Esophagus squamous epithelium (tissue), 5 donors: ENCODE results near the gene ALCAM. TPM values are rescaled to one million over a fixed set of nuclear protein-coding genes. Genes with fewer than 3 reads are reported as not detected.
"Not testable (repeated sequence)": the region's sequence is repeated elsewhere in the genome, so short reads cannot be mapped to it uniquely, and the experiment has no call there.

Source experiments
- DNase-seq: peaks from one replicate; lab custom pipeline; 2025; lab: John Stamatoyannopoulos, UW
- H3K27ac ChIP-seq, 4 donors: fragments of 200-600 bp; sonication (generic); one replicate each; pipeline ENCODE4 v1.5.1; 2016 to 2019; ENCODE audit warnings: mild to moderate bottlenecking in 1 of 4
- H3K27me3 ChIP-seq, 4 donors: fragments of 200-600 bp; sonication (generic); 1 replicate in 3 of 4; 2 replicates in 1 of 4; pipeline versions ENCODE4 v1.5.1 to v1.6.0; 2017 to 2021; ENCODE audit warnings: antibody characterized with exemption in 1 of 4
- H3K36me3 ChIP-seq, 3 donors: fragments of 200-600 bp; sonication (generic); one replicate each; pipeline ENCODE4 v1.5.1; 2016 to 2019
- H3K4me1 ChIP-seq, 3 donors: fragments of 200-600 bp; sonication (generic); one replicate each; pipeline ENCODE4 v1.5.1; 2017 to 2019
- H3K4me3 ChIP-seq, 4 donors: fragments of 200-600 bp; sonication (generic); 1 replicate in 3 of 4; 2 replicates in 1 of 4; pipeline ENCODE4 v1.5.1; 2016 to 2019; ENCODE audit warnings: mild to moderate bottlenecking in 2 of 4, moderate library complexity in 1 of 4
- H3K9me3 ChIP-seq, 3 donors: fragments of 200-600 bp; sonication (generic); one replicate each; pipeline ENCODE4 v1.5.1; 2016 to 2019
- CTCF ChIP-seq, 6 experiments: fragments of 450-650 bp in 4 of 6; fragments of 200-600 bp in 2 of 6; sonication (generic) in 2 of 6; IDR thresholded peaks; one replicate each; pipeline ENCODE4 v1.5.1; 2016 to 2019; ENCODE audit warnings: antibody characterized with exemption in 6 of 6, mild to moderate bottlenecking in 4 of 6, moderate library complexity in 4 of 6
- POLR2A ChIP-seq, 4 donors: fragments of 450-650 bp; IDR thresholded peaks; one replicate each; pipeline ENCODE4 v1.6.1; 2017; ENCODE audit warnings: antibody characterized with exemption in 4 of 4, mild to moderate bottlenecking in 4 of 4, moderate library complexity in 3 of 4
- WGBS, 2 donors: methylation state at CpG; one replicate each; pipeline ENCODE4 v1.1.5; 2018; 5-methylcytosine and 5-hydroxymethylcytosine counted together
- intact Hi-C: fragments of 100-400 bp; cut with DNase I; formaldehyde crosslinking; loops from one replicate; pipeline ENCODE4 v1.15.0; 2022
- total RNA-seq, 4 donors: library from RNA; depleted of rRNA; stranded (reverse); fragments of >200 nt; gene quantifications; one replicate each; pipeline ENCODE4 v1.1.0, GENCODE V29; 2016
- donor health status: DM: yes; HTN: yes; CAD: no.

ALCAM gene
- total RNA-seq, 4 donors from 2014 or later = 4.6 to 18.9 (median 8.0) TPM

DNA sequence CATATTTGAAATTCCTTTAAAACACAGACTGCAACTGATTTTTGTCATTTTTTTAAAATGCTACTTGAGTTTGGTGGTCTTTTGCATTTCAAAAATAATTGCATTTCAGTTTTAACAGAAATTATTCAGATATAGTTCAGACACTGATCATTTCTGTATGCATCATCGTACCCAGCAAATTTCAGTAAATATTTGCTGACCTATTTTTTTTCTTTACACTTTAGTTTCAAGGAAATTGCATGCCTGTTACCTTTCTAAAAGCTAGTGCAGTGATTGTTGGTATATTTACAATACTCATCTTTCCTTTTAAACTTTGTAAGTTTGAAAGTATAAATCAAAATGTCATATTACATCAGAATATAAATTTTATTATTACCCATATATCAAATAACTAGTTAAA lies 32.4 kb downstream of the ALCAM start:
- intact Hi-C loops = no loop called here
- H3K27ac ChIP-seq = no peak overlapping the region
- no peak for TF ChIP-seq CTCF (IDR thresholded peaks at IDR 0.05)
- no peak for TF ChIP-seq POLR2A (IDR thresholded peaks at IDR 0.05)
- no peaks in the 10 kb centered on the region for H3K4me1 ChIP-seq
- H3K36me3 ChIP-seq = no peaks in the 10 kb centered on the region
- WGBS, 2 donors = 83 to 93% methylated on average over 1 of the region's 1 CpG
- DNase-seq = no peak
- H3K9me3 ChIP-seq = no peaks in the 10 kb centered on the region
- H3K27me3 ChIP-seq = no peaks in the 10 kb centered on the region
- no peak overlapping the region for H3K4me3 ChIP-seq

DNA sequence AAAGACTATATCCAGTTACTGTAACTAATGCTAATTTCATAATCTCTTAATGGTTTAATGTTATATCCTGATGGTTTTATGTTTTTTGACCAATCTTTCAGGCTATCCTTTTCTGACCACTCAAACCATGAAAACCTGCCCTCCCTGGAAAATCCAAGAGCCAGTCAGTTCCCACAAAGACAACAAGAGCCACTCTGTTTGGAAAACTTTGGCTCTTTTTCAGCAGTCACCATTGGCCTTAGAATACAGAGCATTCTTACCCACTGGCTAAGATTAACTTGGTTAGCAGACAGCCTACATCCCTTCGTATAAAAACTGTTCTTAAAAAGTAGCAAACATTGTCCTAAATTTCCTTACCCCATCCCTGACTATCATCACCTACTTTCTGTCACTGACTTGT lies 32.9 kb downstream of the ALCAM start:
- 63 to 69% methylated on average over 1 of the region's 1 CpG for WGBS, 2 donors
- intact Hi-C loops = no loop called here
- DNase-seq = no peak
- H3K27ac ChIP-seq = no peak overlapping the region
- no peaks in the 10 kb centered on the region for H3K9me3 ChIP-seq
- no peaks in the 10 kb centered on the region for H3K36me3 ChIP-seq
- no peak overlapping the region for H3K4me3 ChIP-seq
- no peaks in the 10 kb centered on the region for H3K4me1 ChIP-seq
- TF ChIP-seq POLR2A (IDR thresholded peaks at IDR 0.05) = no peak
- TF ChIP-seq CTCF (IDR thresholded peaks at IDR 0.05) = no peak
- H3K27me3 ChIP-seq = no peaks in the 10 kb centered on the region

DNA sequence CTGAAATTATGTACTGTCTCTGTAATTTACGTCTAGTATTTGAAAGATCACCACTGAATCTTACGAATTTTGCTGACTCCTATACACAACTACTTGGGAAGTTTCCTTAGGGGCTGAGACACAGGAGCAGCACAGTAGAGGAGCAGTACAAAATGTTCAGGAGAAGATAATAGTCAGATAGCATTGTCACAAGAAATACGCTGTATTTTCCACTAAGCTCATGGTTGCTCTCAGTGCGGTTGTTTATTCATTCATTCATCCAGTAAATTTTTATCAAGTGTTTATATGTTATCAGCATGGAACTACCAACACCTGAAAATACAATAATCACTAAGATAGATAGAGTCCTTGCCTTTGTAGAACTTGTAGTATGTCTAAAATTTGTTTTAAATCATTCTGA lies 34.5 kb downstream of the ALCAM start:
- 93 to 95% methylated on average over 4 of the region's 4 CpGs for WGBS, 2 donors
- TF ChIP-seq POLR2A (IDR thresholded peaks at IDR 0.05) (no peak), CTCF (IDR thresholded peaks at IDR 0.05) (no peak)
- Histone ChIP-seq H3K4me1 (no peaks in the 10 kb centered on the region), H3K4me3 (no peak overlapping the region), H3K9me3 (no peaks in the 10 kb centered on the region), H3K27ac (no peak overlapping the region), H3K36me3 (no peaks in the 10 kb centered on the region), H3K27me3 (no peaks in the 10 kb centered on the region)
- no peak for DNase-seq
- intact Hi-C loops = no loop called here

DNA sequence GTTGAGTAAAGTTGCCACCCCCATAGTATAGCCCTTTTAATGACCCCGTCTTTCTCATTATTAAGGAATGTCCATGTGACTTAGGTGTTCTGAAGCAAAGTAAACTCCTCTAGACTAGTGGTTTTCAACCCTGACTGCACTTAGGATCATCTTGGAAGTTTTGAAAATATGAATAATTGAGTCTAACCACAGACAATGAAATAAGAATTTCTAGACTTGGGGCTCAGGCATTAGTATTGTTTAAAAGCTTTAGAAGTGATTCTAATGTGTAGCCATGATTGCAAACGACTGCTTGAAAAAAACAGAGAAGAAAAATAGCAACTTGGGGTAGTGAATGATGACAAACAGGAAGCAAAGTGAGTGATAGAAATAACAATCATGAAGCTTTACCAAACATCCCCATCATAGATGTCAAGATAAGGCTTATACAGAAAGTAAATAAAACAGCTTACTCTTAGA lies 35.0 kb downstream of the ALCAM start:
- no peak for DNase-seq
- no peaks in the 10 kb centered on the region for H3K4me1 ChIP-seq
- no peaks in the 10 kb centered on the region for H3K9me3 ChIP-seq
- H3K27ac ChIP-seq = no peak overlapping the region
- H3K36me3 ChIP-seq = no peaks in the 10 kb centered on the region
- 63 to 85% methylated on average over 2 of the region's 2 CpGs for WGBS, 2 donors
- H3K27me3 ChIP-seq = no peaks in the 10 kb centered on the region
- H3K4me3 ChIP-seq = no peak overlapping the region
- no peak for TF ChIP-seq POLR2A (IDR thresholded peaks at IDR 0.05)
- no peak for TF ChIP-seq CTCF (IDR thresholded peaks at IDR 0.05)
- intact Hi-C loops = no loop called here

- Histone ChIP-seq H3K27me3 (no peaks in the 10 kb centered on the region), H3K4me3 (no peak overlapping the region), H3K9me3 (no peaks in the 10 kb centered on the region), H3K36me3 (no peaks in the 10 kb centered on the region), H3K4me1 (no peaks in the 10 kb centered on the region), H3K27ac (no peak overlapping the region)
- DNase-seq = no peak
- TF ChIP-seq CTCF (IDR thresholded peaks at IDR 0.05) = no peak
- no peak for TF ChIP-seq POLR2A (IDR thresholded peaks at IDR 0.05)
- intact Hi-C loops = no loop called here
- WGBS, 2 donors = 80 to 81% methylated on average over 4 to 6 of the region's 6 CpGs
Observed at GRCh38 chr3:105402287-105402801, 35.6 kb downstream of the ALCAM start.

- H3K36me3 ChIP-seq, DNase-seq, H3K4me3 ChIP-seq, H3K27ac ChIP-seq, H3K27me3 ChIP-seq, intact Hi-C loops, H3K4me1 ChIP-seq, H3K9me3 ChIP-seq: not testable (repeated sequence)
- 84 to 88% methylated on average over 4 to 7 of the region's 9 CpGs for WGBS, 2 donors
Observed at GRCh38 chr3:105403034-105403433, 36.3 kb downstream of the ALCAM start.
